K562 (cell line): ENCODE data around the gene DNAH1. TPM values are rescaled to one million over a fixed set of nuclear protein-coding genes. Genes with fewer than 3 reads are reported as not detected.
A peak's percentile ranks its signal among the peaks of the same experiment; 100 is the strongest.

Experiments
- CHD2 ChIP-seq: IDR thresholded peaks from 2 replicates; pipeline ENCODE4 v1.6.1; 2011; ENCODE audit warnings: low read depth, low read length
- CTBP1 ChIP-seq: fragments of 450-650 bp; IDR thresholded peaks from 2 replicates; pipeline ENCODE4 v1.6.1; 2016; ENCODE audit warnings: borderline replicate concordance
- DPF2 ChIP-seq: fragments of 450-650 bp; IDR thresholded peaks from 2 replicates; pipeline ENCODE4 v1.6.1; 2016
- ELF2 ChIP-seq: fragments of 250-450 bp; sonication (Bioruptor Pico); IDR thresholded peaks from 2 replicates; pipeline ENCODE4 v1.5.0; 2021; ENCODE audit warnings: mild to moderate bottlenecking
- JUND ChIP-seq, 2 experiments: IDR thresholded peaks; 2 replicates in 1 of 2; 3 replicates in 1 of 2; pipeline ENCODE4 v1.6.1; 2011; ENCODE audit warnings: borderline replicate concordance in 2 of 2, low read depth in 2 of 2, low read length in 2 of 2, improper control_type of control experiment in 1 of 2, missing biosample characterization in 1 of 2, missing genetic modification characterization in 1 of 2, missing genetic modification reagents in 1 of 2
- LARP7 ChIP-seq: fragments of 450-650 bp; IDR thresholded peaks from 2 replicates; pipeline ENCODE4 v1.6.1; 2016
- NR2C2 ChIP-seq, 2 experiments: fragments of 200-800 bp in 1 of 2; sonication (Bioruptor generic) in 1 of 2; sonication (generic) in 1 of 2; formaldehyde crosslinking in 1 of 2; IDR thresholded peaks; 2 replicates each; pipeline versions ENCODE4 v1.6.1 to v1.8.0; 2016 to 2022; ENCODE audit warnings: mild to moderate bottlenecking in 1 of 2, missing compliant biosample characterization in 1 of 2, missing genetic modification characterization in 1 of 2, missing genetic modification reagents in 1 of 2
- PATZ1 ChIP-seq: fragments of 250-450 bp; sonication (Bioruptor Pico); IDR thresholded peaks from 2 replicates; pipeline ENCODE4 v1.5.0; 2020; ENCODE audit warnings: mild to moderate bottlenecking, borderline replicate concordance
- PCBP1 ChIP-seq: fragments of 200-400 bp; formaldehyde crosslinking; IDR thresholded peaks from 2 replicates; pipeline ENCODE4 v1.6.1; 2018; ENCODE audit warnings: mild to moderate bottlenecking, low read depth, low read length; ENCODE audit not compliant: poor library complexity, severe bottlenecking
- ZBTB1 ChIP-seq: sonication (generic); formaldehyde crosslinking; IDR thresholded peaks from 2 replicates; pipeline ENCODE4 v1.8.1; 2023; ENCODE audit warnings: missing genetic modification reagents, low read depth, mild to moderate bottlenecking, borderline replicate concordance
- ZNF140 ChIP-seq: fragments of 250-450 bp; sonication (Bioruptor Pico); IDR thresholded peaks from 2 replicates; pipeline ENCODE4 v1.8.0; 2021; ENCODE audit warnings: moderate library complexity, mild to moderate bottlenecking, inconsistent platforms
- polyA plus RNA-seq, 8 experiments: library from polyadenylated mRNA; depleted of rRNA in 4 of 8; stranded (reverse) in 5 of 8; unstranded in 3 of 8; fragments of >200 nt; fragmentation: Nextera tagmentation in 2 of 8; fragmentation: Illumina TruSeq in 1 of 8; extraction: Ambion mirVana in 2 of 8; extraction: Trizol in 1 of 8; gene quantifications; 2 replicates each; pipeline versions ENCODE4 v1.2.1 to v1.2.3, GENCODE V29; 2011 to 2014; ENCODE audit warnings: inconsistent platforms in 1 of 8, missing spikeins in 1 of 8
- total RNA-seq, 7 experiments: library from RNA; depleted of rRNA in 6 of 7; stranded (reverse); fragments of >200 nt in 6 of 7; fragmentation: Illumina TruSeq in 2 of 7; extraction: Trizol in 2 of 7; gene quantifications; 2 replicates each; pipeline versions ENCODE4 v1.2.1 to v1.2.3, GENCODE V29; 2011 to 2021; ENCODE audit warnings: low replicate concordance in 1 of 7
- TF ChIP-seq, protein P1 (sequence below), 3 experiments: fragments of 200-800 bp in 1 of 3; fragments of 250-450 bp in 1 of 3; fragments of 450-650 bp in 1 of 3; sonication (Bioruptor Pico) in 1 of 3; sonication (Bioruptor generic) in 1 of 3; formaldehyde crosslinking in 1 of 3; IDR thresholded peaks; 2 replicates each; pipeline versions ENCODE4 v1.6.1 to v1.8.0; 2016 to 2022; ENCODE audit warnings: mild to moderate bottlenecking in 2 of 3, missing genetic modification characterization in 2 of 3, missing compliant biosample characterization in 1 of 3, moderate library complexity in 1 of 3
- TF ChIP-seq, protein P2 (sequence below): sonication (generic); formaldehyde crosslinking; IDR thresholded peaks from 2 replicates; pipeline ENCODE4 v1.8.0; 2022; ENCODE audit warnings: missing genetic modification reagents, mild to moderate bottlenecking, borderline replicate concordance
- TF ChIP-seq, protein P3 (sequence below): fragments of 450-650 bp; formaldehyde crosslinking; IDR thresholded peaks from 2 replicates; pipeline ENCODE4 v1.4.0; 2020; ENCODE audit warnings: mild to moderate bottlenecking, moderate library complexity

DNAH1 gene
- total and polyA plus RNA-seq, 9 of the 15 experiments (the other 6 are each of a cell fraction or from before 2014, with no cell fraction given): 0.04 to 0.84 (median 0.50) TPM

GRCh38 chr3:52299879-52300611, 16.1 kb upstream of the DNAH1 start (continued):
- TF ChIP-seq, protein P1, sequence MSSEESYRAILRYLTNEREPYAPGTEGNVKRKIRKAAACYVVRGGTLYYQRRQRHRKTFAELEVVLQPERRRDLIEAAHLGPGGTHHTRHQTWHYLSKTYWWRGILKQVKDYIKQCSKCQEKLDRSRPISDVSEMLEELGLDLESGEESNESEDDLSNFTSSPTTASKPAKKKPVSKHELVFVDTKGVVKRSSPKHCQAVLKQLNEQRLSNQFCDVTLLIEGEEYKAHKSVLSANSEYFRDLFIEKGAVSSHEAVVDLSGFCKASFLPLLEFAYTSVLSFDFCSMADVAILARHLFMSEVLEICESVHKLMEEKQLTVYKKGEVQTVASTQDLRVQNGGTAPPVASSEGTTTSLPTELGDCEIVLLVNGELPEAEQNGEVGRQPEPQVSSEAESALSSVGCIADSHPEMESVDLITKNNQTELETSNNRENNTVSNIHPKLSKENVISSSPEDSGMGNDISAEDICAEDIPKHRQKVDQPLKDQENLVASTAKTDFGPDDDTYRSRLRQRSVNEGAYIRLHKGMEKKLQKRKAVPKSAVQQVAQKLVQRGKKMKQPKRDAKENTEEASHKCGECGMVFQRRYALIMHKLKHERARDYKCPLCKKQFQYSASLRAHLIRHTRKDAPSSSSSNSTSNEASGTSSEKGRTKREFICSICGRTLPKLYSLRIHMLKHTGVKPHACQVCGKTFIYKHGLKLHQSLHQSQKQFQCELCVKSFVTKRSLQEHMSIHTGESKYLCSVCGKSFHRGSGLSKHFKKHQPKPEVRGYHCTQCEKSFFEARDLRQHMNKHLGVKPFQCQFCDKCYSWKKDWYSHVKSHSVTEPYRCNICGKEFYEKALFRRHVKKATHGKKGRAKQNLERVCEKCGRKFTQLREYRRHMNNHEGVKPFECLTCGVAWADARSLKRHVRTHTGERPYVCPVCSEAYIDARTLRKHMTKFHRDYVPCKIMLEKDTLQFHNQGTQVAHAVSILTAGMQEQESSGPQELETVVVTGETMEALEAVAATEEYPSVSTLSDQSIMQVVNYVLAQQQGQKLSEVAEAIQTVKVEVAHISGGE (CRISPR knock-in tag; IDR thresholded peaks at IDR 0.05): no peak
- TF ChIP-seq CTBP1 (peak; percentile 83), JUND (IDR thresholded peaks at IDR 0.05; ENCODE audit: borderline replicate concordance, low read depth, low read length) (peak; percentile 61), JUND (tag; IDR thresholded peaks at IDR 0.05; ENCODE audit: borderline replicate concordance, low read depth, low read length) (peak; percentile 3; the same call in 1 of the 3 replicates), NR2C2 (CRISPR knock-in tag; IDR thresholded peaks at IDR 0.05) (no peak), NR2C2 (tag; IDR thresholded peaks at IDR 0.05) (peak; percentile 19; the same call in 1 of the 2 replicates), ELF2 (CRISPR knock-in tag) (no peak), LARP7 (no peak), PCBP1 (no peak), PATZ1 (CRISPR knock-in tag) (no peak), ZNF140 (CRISPR knock-in tag) (no peak), ZBTB1 (no peak), DPF2 (peak; percentile 86), CHD2 (no peak)
- TF ChIP-seq, protein P2, sequence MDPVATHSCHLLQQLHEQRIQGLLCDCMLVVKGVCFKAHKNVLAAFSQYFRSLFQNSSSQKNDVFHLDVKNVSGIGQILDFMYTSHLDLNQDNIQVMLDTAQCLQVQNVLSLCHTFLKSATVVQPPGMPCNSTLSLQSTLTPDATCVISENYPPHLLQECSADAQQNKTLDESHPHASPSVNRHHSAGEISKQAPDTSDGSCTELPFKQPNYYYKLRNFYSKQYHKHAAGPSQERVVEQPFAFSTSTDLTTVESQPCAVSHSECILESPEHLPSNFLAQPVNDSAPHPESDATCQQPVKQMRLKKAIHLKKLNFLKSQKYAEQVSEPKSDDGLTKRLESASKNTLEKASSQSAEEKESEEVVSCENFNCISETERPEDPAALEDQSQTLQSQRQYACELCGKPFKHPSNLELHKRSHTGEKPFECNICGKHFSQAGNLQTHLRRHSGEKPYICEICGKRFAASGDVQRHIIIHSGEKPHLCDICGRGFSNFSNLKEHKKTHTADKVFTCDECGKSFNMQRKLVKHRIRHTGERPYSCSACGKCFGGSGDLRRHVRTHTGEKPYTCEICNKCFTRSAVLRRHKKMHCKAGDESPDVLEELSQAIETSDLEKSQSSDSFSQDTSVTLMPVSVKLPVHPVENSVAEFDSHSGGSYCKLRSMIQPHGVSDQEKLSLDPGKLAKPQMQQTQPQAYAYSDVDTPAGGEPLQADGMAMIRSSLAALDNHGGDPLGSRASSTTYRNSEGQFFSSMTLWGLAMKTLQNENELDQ (CRISPR knock-in tag): no peak
- TF ChIP-seq, protein P3, sequence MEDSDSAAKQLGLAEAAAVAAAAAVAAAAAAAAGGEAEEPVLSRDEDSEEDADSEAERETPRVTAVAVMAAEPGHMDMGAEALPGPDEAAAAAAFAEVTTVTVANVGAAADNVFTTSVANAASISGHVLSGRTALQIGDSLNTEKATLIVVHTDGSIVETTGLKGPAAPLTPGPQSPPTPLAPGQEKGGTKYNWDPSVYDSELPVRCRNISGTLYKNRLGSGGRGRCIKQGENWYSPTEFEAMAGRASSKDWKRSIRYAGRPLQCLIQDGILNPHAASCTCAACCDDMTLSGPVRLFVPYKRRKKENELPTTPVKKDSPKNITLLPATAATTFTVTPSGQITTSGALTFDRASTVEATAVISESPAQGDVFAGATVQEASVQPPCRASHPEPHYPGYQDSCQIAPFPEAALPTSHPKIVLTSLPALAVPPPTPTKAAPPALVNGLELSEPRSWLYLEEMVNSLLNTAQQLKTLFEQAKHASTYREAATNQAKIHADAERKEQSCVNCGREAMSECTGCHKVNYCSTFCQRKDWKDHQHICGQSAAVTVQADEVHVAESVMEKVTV (CRISPR knock-in tag): no peak
